ENCODE data around the gene EDN3.

The EDN3 gene

DNA sequence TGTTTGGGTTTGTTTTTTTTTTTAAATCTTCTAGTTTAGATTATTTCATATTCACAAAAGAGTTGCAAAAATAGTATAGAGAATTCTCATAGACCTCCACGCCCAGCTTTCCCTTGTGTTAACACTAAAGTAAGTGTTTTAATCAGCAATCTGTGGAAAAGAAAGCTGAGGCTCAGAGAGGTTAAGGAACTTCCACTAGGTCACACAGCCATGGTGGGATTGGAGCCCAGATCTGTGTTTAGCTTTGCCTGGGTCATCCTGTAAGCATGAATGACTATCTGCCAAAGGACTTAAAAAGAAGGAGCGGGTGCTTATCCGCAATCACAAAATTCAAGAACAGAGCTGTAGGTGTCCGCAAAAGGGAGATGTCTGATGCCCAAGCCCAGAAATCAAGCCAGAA is 60.5 kb downstream of the EDN3 start:
- in situ Hi-C loops (cut with MboI; ENCODE audit: low sequenced_read_pairs): no loop called here

DNA sequence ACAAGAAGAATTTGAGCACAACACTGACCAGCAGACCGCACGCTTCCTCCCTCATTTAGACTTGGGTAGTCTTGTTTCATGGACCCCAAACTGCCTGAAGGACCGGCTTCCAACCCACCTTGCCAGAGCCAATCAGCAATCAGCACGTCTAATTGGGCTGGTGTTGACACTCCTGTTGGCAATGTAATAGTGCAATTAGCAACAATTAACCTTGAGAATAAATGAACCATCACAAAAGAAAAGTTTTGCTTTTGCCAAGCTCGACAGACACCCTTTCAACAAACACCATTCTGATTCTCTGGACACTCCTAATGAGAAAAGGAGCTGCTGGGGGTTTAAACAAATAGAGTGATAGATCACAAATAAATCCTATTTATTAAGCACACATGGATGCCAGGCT is 61.0 kb downstream of the EDN3 start:
- in situ Hi-C loops (cut with MboI; ENCODE audit: low sequenced_read_pairs): no loop called here

DNA sequence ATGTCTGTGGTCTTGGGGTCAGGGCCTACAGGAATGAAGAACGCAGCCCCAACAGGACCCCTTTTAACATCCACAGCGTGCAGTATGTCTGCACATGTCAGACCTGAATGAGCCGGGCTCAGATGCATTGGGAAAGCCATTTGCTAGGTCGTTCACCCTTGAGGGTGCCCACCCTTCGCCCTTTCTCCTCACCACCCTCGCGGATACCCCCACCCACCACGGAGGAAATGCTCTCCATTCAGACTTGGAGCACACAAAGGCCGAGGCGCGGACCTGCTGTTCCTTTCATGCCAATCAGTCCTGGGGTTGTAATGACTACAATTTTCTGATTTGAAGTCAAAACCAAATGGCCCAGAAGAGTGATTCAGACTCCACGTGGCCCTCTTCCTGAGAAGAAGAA is 62.7 kb downstream of the EDN3 start:
- in situ Hi-C loops (cut with MboI; ENCODE audit: low sequenced_read_pairs): no loop called here

DNA sequence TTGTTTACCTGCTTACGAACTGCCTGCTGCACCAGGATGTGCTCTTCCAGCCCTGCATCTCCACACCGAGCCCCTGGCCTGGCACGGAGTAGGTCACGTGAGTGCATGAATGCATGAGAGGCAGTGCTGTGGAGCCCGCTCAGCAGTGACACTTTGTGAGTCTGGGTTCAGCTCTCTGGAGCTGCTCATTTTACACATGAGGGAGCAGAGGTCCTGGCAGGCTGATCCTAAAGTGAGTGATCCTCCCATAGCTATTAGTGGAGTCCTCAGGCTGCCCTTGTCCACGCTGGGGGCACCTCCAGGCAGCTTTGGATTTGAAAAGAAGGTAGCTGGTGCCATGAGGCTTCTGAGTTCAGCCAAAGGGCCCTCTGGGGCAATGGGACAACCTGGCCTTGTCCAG is 64.2 kb downstream of the EDN3 start:
- in situ Hi-C loops (cut with MboI; ENCODE audit: low sequenced_read_pairs): no loop called here

DNA sequence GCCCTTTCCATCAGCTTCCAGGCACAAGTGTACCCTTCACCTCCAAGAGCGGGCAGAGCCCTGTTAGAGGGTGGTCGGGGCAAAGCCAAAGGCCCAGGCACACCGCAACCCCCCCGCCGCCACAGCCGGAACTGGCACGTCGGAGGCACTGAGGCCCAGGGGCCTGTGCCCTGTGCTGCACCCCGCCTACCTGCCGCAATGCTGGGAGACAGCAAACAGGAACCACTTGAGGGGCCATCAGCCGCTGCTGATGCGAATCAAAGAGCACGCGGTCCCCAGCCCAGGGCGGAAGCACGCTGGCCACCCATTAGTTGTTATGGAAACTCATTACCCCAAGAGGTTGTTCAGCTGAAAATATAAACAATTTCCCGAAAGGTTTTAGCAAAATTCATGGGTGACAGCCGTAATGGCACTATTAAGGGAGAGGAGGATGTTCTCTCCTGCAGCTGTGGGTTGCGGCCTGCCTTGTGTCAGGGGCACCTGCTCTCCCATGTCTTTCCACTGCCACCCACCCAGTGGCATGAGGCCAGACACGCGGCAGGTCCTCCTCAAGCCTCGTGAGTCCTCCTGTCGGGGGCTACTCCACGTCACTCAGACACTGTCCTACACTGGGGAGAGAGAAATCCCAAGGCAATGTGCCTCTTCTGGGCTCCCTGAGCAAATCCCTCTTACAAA is 65.3 kb downstream of the EDN3 start:
- in situ Hi-C loops (cut with MboI; ENCODE audit: low sequenced_read_pairs): no loop called here

DNA sequence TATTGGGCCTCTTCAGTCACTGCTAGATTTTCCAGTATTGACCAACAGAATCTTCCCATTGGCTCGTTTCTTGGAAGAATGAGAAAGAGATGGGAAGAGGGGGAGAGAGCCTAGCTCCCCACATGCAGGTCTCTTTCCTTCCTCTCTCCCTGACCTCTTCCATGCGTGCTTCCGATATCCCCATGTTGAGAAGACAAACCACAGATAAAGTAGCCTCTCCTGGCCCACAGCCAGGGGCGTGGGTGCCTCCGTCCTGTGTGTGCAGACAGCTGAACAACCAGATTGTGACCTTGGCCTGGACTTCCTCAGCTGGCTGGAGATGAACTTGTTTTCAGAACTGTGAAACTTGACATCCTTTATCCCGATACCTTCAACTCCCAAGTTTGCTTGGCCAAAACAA is 71.0 kb downstream of the EDN3 start:
- in situ Hi-C loops (cut with MboI; ENCODE audit: low sequenced_read_pairs): no loop called here

DNA sequence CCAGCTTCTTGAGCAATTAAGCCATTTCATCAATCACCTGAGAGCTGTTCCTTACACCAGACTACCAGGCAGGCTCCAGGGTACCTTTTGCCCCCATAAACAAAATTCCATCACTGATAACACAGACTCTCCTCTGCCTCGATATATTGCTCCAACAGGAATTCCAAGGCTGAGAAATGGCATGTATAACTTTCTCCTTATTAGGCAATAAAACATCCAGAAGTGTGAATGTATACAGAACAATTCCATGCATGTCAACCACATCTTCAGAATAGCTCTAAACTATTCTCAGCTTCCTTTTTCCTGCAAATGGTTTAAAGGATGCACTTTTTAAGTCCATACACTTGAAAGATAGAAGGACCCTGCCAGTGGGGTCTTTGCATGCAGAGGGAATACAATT is 73.8 kb downstream of the EDN3 start:
- in situ Hi-C loops (cut with MboI; ENCODE audit: low sequenced_read_pairs): no loop called here

DNA sequence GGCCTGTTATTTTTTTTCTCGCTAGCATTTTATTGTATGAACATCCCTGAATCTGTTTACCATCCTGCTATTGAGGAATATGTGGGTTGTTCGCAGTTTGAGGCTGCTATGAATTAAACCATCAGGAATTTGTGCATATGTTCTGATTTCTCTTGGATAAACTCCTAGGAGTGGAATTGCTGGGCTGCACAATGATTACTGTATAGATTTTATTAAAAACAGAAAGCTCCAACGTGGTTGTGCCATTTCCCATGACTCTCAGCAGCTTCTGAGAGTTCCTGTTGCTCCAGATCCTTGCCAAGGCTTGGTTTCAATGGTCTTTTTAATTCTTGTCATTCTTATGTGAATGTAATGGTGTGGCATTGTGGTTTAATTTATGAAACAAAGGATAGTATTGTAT is 75.1 kb downstream of the EDN3 start:
- in situ Hi-C loops (cut with MboI; ENCODE audit: low sequenced_read_pairs): no loop called here

Data from HL-60/S4 treated with retinoic acid at 250 ng/mL for 4 days and 3 days (cell line).